K562 (cell line): Measurements from ENCODE around the gene MAP3K20.
"Not testable (repeated sequence)": the region's sequence is repeated elsewhere in the genome, so short reads cannot be mapped to it uniquely, and the experiment has no call there.

Experiments
- CREM ChIP-seq: IDR thresholded peaks from 2 replicates; pipeline ENCODE4 v1.6.1; 2014; ENCODE audit warnings: antibody characterized with exemption, low read depth
- POLR2A ChIP-seq: fragments of 450-650 bp; conservative IDR thresholded peaks from 2 replicates; pipeline ENCODE4 v1.6.1; 2016
- RBBP5 ChIP-seq: fragments of 200-600 bp; sonication (generic); IDR thresholded peaks from 2 replicates; pipeline ENCODE4 v1.6.1; 2012; ENCODE audit warnings: borderline replicate concordance, mild to moderate bottlenecking, low read length, control low read depth, inconsistent platforms; ENCODE audit not compliant: insufficient read depth, poor library complexity, severe bottlenecking
- TF ChIP-seq, protein P1 (sequence below), 3 experiments: IDR thresholded peaks in 2 of 3; conservative IDR thresholded peaks in 1 of 3; 2 replicates each; pipeline ENCODE4 v1.5.1; 2011 to 2012; ENCODE audit warnings: low read length in 3 of 3, mild to moderate bottlenecking in 3 of 3, control low read depth in 2 of 3, improper control_type of control experiment in 1 of 3, inconsistent platforms in 1 of 3, low read depth in 1 of 3, mixed read lengths in 1 of 3, moderate library complexity in 1 of 3; ENCODE audit not compliant: insufficient read depth in 2 of 3
- TF ChIP-seq, protein P2 (sequence below), 2 experiments: IDR thresholded peaks; 2 replicates each; pipeline ENCODE4 v1.6.1; 2012; ENCODE audit warnings: improper control_type of control experiment in 2 of 2, low read depth in 2 of 2, low read length in 2 of 2, borderline replicate concordance in 1 of 2

DNA sequence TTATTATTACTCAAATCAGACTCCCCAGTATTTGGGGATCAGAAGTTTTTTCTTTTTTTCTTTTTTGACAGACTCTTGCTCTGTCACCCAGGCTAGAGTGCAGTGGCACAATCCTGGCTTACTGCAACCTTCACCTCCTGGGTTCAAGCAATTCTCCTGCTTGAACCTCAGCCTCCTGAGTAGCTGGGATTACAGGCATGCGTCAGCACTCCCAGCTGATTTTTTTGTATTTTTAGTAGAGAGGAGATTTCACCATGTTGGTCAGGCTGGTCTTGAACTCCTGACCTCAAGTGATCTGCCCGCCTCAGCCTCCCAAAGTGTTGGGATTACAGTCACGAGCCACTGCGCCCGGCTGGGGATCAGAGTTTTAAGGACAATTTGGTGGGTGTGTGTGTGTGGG, 233.7 kb downstream of the MAP3K20 start:
- TF ChIP-seq POLR2A, CREM, RBBP5: not testable (repeated sequence)
- TF ChIP-seq, protein P1, sequence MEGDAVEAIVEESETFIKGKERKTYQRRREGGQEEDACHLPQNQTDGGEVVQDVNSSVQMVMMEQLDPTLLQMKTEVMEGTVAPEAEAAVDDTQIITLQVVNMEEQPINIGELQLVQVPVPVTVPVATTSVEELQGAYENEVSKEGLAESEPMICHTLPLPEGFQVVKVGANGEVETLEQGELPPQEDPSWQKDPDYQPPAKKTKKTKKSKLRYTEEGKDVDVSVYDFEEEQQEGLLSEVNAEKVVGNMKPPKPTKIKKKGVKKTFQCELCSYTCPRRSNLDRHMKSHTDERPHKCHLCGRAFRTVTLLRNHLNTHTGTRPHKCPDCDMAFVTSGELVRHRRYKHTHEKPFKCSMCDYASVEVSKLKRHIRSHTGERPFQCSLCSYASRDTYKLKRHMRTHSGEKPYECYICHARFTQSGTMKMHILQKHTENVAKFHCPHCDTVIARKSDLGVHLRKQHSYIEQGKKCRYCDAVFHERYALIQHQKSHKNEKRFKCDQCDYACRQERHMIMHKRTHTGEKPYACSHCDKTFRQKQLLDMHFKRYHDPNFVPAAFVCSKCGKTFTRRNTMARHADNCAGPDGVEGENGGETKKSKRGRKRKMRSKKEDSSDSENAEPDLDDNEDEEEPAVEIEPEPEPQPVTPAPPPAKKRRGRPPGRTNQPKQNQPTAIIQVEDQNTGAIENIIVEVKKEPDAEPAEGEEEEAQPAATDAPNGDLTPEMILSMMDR (IDR thresholded peaks at IDR 0.05 in 2 of 3, conservative IDR thresholded peaks at IDR 0.05 in 1 of 3; ENCODE audit: insufficient read depth in 2 of 3, low read depth in 1 of 3, low read length in 3 of 3) = not testable (repeated sequence)
- TF ChIP-seq, protein P2, sequence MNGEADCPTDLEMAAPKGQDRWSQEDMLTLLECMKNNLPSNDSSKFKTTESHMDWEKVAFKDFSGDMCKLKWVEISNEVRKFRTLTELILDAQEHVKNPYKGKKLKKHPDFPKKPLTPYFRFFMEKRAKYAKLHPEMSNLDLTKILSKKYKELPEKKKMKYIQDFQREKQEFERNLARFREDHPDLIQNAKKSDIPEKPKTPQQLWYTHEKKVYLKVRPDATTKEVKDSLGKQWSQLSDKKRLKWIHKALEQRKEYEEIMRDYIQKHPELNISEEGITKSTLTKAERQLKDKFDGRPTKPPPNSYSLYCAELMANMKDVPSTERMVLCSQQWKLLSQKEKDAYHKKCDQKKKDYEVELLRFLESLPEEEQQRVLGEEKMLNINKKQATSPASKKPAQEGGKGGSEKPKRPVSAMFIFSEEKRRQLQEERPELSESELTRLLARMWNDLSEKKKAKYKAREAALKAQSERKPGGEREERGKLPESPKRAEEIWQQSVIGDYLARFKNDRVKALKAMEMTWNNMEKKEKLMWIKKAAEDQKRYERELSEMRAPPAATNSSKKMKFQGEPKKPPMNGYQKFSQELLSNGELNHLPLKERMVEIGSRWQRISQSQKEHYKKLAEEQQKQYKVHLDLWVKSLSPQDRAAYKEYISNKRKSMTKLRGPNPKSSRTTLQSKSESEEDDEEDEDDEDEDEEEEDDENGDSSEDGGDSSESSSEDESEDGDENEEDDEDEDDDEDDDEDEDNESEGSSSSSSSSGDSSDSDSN (IDR thresholded peaks at IDR 0.05; ENCODE audit: borderline replicate concordance in 1 of 2, low read depth in 2 of 2, low read length in 2 of 2) = not testable (repeated sequence)
